ENCODE results near the gene SLC2A3.
"Not testable (repeated sequence)": the region's sequence is repeated elsewhere in the genome, so short reads cannot be mapped to it uniquely, and the experiment has no call there.

The SLC2A3 gene

GRCh38 chr12:7915661-7916403 is 20.2 kb downstream of the SLC2A3 start:
- DNase-seq, result no peak

- DNase-seq, result not testable (repeated sequence)
Observed at GRCh38 chr12:7910106-7910505, 25.9 kb downstream of the SLC2A3 start.

GRCh38 chr12:7907009-7907408 is 29.0 kb downstream of the SLC2A3 start:
- DNase-seq, result no peak

GRCh38 chr12:7906303-7906702 is 29.7 kb downstream of the SLC2A3 start:
- DNase-seq, result not testable (repeated sequence)

- DNase-seq, result not testable (repeated sequence)
Observed at GRCh38 chr12:7905600-7906125, 30.3 kb downstream of the SLC2A3 start.

GRCh38 chr12:7905071-7905470 is 30.9 kb downstream of the SLC2A3 start:
- DNase-seq, result no peak

GRCh38 chr12:7902416-7902815 is 33.6 kb downstream of the SLC2A3 start:
- DNase-seq, result not testable (repeated sequence)

- DNase-seq, result no peak
Observed at GRCh38 chr12:7899755-7900154, 36.2 kb downstream of the SLC2A3 start.

GRCh38 chr12:7896726-7897125 is 39.3 kb downstream of the SLC2A3 start:
- not testable (repeated sequence) for DNase-seq

- no peak for DNase-seq
Observed at GRCh38 chr12:7892186-7892980, 43.6 kb downstream of the SLC2A3 start.

GRCh38 chr12:7884689-7885088 is 51.3 kb downstream of the SLC2A3 start:
- DNase-seq, result no peak

GRCh38 chr12:7881736-7882120 is 54.3 kb downstream of the SLC2A3 start:
- DNase-seq, result not testable (repeated sequence)

GRCh38 chr12:7880952-7881735 is 54.8 kb downstream of the SLC2A3 start:
- DNase-seq, result not testable (repeated sequence)

- no peak for DNase-seq
Observed at GRCh38 chr12:7879246-7879645, 56.7 kb downstream of the SLC2A3 start.

- no peak for DNase-seq
Observed at GRCh38 chr12:7877420-7877819, 58.6 kb downstream of the SLC2A3 start.

GRCh38 chr12:7872566-7873319 is 63.2 kb downstream of the SLC2A3 start, which contains the start of gene SLC2A14:
Gene SLC2A14 (minus strand): TSS chr12:7872915. CDS start chr12:7869880, 3,035 bp downstream.
- DNase-seq, result no peak

GRCh38 chr12:7870335-7870734 is 65.7 kb downstream of the SLC2A3 start:
- no peak for DNase-seq

All from midbrain (tissue), 1 donor.